ENCODE data around the gene ZNF578.
"Not testable (repeated sequence)": the region's sequence is repeated elsewhere in the genome, so short reads cannot be mapped to it uniquely, and the experiment has no call there.

DNA sequence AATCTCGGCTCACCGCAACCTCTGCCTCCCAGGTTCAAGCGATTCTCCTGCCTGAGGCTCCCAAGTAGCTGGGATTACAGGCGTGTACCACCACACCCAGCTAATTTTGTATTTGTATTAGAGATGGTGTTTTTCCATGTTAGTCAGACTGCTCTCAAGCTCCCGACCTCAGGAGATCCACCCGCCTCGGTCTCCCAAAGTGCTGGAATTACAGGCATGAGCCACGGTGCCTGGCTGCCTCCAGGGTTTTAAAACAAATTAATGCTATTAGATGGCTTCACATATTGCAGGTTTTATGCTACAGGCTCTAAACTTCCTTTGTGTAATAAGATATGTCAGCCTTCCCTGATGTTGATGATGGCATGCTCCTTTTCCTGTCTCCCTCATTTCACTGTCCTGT is 108.3 kb downstream of the ZNF578 start:
- TF ChIP-seq, protein P1, sequence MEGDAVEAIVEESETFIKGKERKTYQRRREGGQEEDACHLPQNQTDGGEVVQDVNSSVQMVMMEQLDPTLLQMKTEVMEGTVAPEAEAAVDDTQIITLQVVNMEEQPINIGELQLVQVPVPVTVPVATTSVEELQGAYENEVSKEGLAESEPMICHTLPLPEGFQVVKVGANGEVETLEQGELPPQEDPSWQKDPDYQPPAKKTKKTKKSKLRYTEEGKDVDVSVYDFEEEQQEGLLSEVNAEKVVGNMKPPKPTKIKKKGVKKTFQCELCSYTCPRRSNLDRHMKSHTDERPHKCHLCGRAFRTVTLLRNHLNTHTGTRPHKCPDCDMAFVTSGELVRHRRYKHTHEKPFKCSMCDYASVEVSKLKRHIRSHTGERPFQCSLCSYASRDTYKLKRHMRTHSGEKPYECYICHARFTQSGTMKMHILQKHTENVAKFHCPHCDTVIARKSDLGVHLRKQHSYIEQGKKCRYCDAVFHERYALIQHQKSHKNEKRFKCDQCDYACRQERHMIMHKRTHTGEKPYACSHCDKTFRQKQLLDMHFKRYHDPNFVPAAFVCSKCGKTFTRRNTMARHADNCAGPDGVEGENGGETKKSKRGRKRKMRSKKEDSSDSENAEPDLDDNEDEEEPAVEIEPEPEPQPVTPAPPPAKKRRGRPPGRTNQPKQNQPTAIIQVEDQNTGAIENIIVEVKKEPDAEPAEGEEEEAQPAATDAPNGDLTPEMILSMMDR (IDR thresholded peaks at IDR 0.05; ENCODE audit: control extremely low read depth in 1 of 3, insufficient read depth in 1 of 3, low read depth in 1 of 3, low read length in 3 of 3) = not testable (repeated sequence)
- TF ChIP-seq KDM1A (IDR thresholded peaks at IDR 0.05; ENCODE audit: borderline replicate concordance, low read length); GABPA (IDR thresholded peaks at IDR 0.05; ENCODE audit: borderline replicate concordance, insufficient read depth, low read length); EZH2 (IDR thresholded peaks at IDR 0.05; ENCODE audit: low read depth, low read length, severe bottlenecking); NRF1 (IDR thresholded peaks at IDR 0.05; ENCODE audit: low read depth, low read length); SP1 (IDR thresholded peaks at IDR 0.05; ENCODE audit: low read depth, low read length); POLR2AphosphoS5 (IDR thresholded peaks at IDR 0.05; ENCODE audit: low read depth, low read length); MAFK (IDR thresholded peaks at IDR 0.05; ENCODE audit: low read depth, low read length); PHF8 (conservative IDR thresholded peaks at IDR 0.05; ENCODE audit: low read depth, low read length): not testable (repeated sequence)
- TF ChIP-seq, protein P2, sequence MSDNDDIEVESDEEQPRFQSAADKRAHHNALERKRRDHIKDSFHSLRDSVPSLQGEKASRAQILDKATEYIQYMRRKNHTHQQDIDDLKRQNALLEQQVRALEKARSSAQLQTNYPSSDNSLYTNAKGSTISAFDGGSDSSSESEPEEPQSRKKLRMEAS (IDR thresholded peaks at IDR 0.05) = not testable (repeated sequence)

Data from H1 (cell line).